A673 (cell line): ENCODE measurements around the gene ZNF580.

Experiments used
- EZH2 ChIP-seq: fragments of 200-600 bp; sonication (generic); IDR thresholded peaks from 2 replicates; pipeline ENCODE4 v1.6.1; 2017; ENCODE audit warnings: borderline replicate concordance, low read depth, mild to moderate bottlenecking, mixed read lengths, antibody characterized with exemption, low read length; ENCODE audit not compliant: poor library complexity, severe bottlenecking
- TF ChIP-seq, protein P1 (sequence below): fragments of 300-800, 200-600 bp; sonication (generic); conservative IDR thresholded peaks from 2 replicates; pipeline ENCODE4 v1.5.1; 2017; ENCODE audit warnings: low read depth, mild to moderate bottlenecking, antibody characterized with exemption, low read length, moderate library complexity, mixed read lengths

DNA sequence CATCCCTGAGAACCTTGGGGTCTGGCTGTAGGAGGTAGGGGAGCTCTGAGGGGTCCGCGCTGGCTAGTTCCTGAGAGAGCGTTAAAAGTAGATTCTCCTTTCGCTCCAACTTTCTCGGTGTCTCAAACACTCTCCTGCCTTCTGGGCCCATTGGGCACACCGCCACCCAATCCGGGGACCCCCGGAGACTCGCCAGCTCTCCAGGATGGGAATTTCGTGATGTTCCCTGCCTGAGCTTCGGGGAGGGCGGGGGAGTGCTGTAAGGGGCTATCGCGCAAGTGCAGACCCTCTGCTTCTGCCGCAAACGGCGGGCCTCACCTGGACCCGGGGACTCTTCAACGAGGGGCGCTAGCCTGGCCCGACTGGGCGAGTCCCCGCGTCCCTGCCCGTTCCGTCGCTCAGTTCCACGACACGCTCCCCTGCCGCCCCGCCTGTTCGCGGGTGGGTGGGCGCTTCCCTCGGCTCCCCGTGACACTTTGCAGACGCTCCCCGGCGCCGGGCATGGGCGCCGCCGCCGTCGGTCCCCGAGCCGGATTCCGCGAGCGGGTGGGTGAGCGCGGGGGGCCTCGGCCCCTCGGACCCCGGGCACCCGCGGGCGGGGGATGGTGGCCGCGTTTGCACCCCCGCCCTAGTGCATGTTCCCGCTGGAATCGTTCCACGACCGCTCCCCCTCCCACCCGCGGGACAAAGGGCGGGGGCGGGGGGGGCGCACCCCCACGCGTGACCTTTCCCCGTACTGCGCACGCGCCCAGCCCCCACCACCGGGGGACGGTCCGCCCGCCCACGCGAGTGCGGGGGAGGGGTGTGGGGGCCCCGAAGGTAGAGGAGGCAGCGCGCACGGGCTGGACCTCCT is 7.2 kb downstream of the ZNF580 start, which contains the start of gene CCDC106:
- TF ChIP-seq EZH2: no peak
- TF ChIP-seq, protein P1, sequence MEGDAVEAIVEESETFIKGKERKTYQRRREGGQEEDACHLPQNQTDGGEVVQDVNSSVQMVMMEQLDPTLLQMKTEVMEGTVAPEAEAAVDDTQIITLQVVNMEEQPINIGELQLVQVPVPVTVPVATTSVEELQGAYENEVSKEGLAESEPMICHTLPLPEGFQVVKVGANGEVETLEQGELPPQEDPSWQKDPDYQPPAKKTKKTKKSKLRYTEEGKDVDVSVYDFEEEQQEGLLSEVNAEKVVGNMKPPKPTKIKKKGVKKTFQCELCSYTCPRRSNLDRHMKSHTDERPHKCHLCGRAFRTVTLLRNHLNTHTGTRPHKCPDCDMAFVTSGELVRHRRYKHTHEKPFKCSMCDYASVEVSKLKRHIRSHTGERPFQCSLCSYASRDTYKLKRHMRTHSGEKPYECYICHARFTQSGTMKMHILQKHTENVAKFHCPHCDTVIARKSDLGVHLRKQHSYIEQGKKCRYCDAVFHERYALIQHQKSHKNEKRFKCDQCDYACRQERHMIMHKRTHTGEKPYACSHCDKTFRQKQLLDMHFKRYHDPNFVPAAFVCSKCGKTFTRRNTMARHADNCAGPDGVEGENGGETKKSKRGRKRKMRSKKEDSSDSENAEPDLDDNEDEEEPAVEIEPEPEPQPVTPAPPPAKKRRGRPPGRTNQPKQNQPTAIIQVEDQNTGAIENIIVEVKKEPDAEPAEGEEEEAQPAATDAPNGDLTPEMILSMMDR: no peak
